GM23338 (cell line): ENCODE data around the gene HDAC9. TPM values are rescaled to one million over a fixed set of nuclear protein-coding genes. Genes with fewer than 3 reads are reported as not detected.
A peak's percentile ranks its signal among the peaks of the same experiment; 100 is the strongest.

Experiments
- ATAC-seq: fragments of 200-7000 bp; cut with Tn5 transposase; 3 replicates; pipeline ENCODE4 v1.9.1; 2020
- DNase-seq: peaks from one replicate; pipeline ENCODE4 v3.0.0-alpha.2; 2015; ENCODE audit warnings: low spot score
- H2AFZ ChIP-seq: fragments of 200-600 bp; sonication (generic); 2 replicates; pipeline ENCODE4 v1.8.0; 2016; ENCODE audit warnings: antibody characterized with exemption, mild to moderate bottlenecking, moderate library complexity
- H3F3A ChIP-seq: fragments of 200-600 bp; sonication (generic); replicated peaks from 2 replicates; pipeline ENCODE4 v1.8.0; 2017; ENCODE audit warnings: antibody characterized with exemption, mixed run types, low read depth
- H3K27ac ChIP-seq: fragments of 200-600 bp; sonication (generic); 2 replicates; pipeline ENCODE4 v1.6.1; 2016; ENCODE audit warnings: low read depth
- H3K27me3 ChIP-seq: fragments of 200-600 bp; sonication (generic); 2 replicates; pipeline ENCODE4 v1.8.0; 2016; ENCODE audit warnings: mild to moderate bottlenecking, mixed run types, moderate library complexity; ENCODE audit not compliant: insufficient read depth
- H3K36me3 ChIP-seq: fragments of 200-600 bp; sonication (generic); 2 replicates; pipeline ENCODE4 v1.8.0; 2016; ENCODE audit warnings: mild to moderate bottlenecking; ENCODE audit not compliant: insufficient read depth
- H3K4me1 ChIP-seq: fragments of 200-600 bp; sonication (generic); 2 replicates; pipeline ENCODE4 v1.8.0; 2016; ENCODE audit warnings: mild to moderate bottlenecking, moderate library complexity; ENCODE audit not compliant: insufficient read depth
- H3K4me2 ChIP-seq: fragments of 200-600 bp; sonication (generic); 2 replicates; pipeline ENCODE4 v1.7.1; 2017; ENCODE audit warnings: mixed run types
- H3K4me3 ChIP-seq: fragments of 200-600 bp; sonication (generic); 2 replicates; pipeline ENCODE4 v1.6.1; 2016; ENCODE audit warnings: mixed run types
- H3K79me2 ChIP-seq: fragments of 200-600 bp; sonication (generic); replicated peaks from 2 replicates; pipeline ENCODE4 v1.8.0; 2017; ENCODE audit warnings: mild to moderate bottlenecking; ENCODE audit not compliant: insufficient read depth
- H3K9me2 ChIP-seq: fragments of 200-600 bp; sonication (generic); 2 replicates; pipeline ENCODE4 v1.8.0; 2017; ENCODE audit not compliant: insufficient read depth
- H4K20me1 ChIP-seq: fragments of 200-600 bp; sonication (generic); replicated peaks from 2 replicates; pipeline ENCODE4 v1.8.0; 2017; ENCODE audit warnings: mild to moderate bottlenecking; ENCODE audit not compliant: insufficient read depth
- H3K27ac Mint-ChIP-seq: 2 replicates; pipeline ENCODE4 v1.8.0; 2020; ENCODE audit warnings: inconsistent platforms, mild to moderate bottlenecking, moderate library complexity, mixed read lengths
- H3K27me3 Mint-ChIP-seq: 3 replicates; pipeline ENCODE4 v1.8.0; 2022; ENCODE audit warnings: low read depth, mild to moderate bottlenecking, moderate library complexity, mixed read lengths, inconsistent platforms; ENCODE audit not compliant: insufficient read depth, poor library complexity
- H3K36me3 Mint-ChIP-seq: 3 replicates; pipeline ENCODE4 v1.8.0; 2021; ENCODE audit warnings: low read depth, mild to moderate bottlenecking, inconsistent platforms, moderate library complexity, mixed read lengths
- H3K4me1 Mint-ChIP-seq: 3 replicates; pipeline ENCODE4 v1.8.0; 2020; ENCODE audit warnings: mild to moderate bottlenecking, inconsistent platforms, mixed read lengths
- H3K4me3 Mint-ChIP-seq: 3 replicates; pipeline ENCODE4 v1.8.0; 2021; ENCODE audit warnings: moderate library complexity, mild to moderate bottlenecking, inconsistent platforms, mixed read lengths
- H3K9me3 Mint-ChIP-seq: 3 replicates; pipeline ENCODE4 v1.8.0; 2020; ENCODE audit warnings: moderate library complexity, mild to moderate bottlenecking, inconsistent platforms, mixed read lengths
- CREB1 ChIP-seq: fragments of 250-450 bp; sonication (Bioruptor Pico); IDR thresholded peaks from 2 replicates; pipeline ENCODE4 v1.5.0; 2020; ENCODE audit warnings: low read depth, mild to moderate bottlenecking, moderate library complexity
- CTCF ChIP-seq, 2 experiments: fragments of 200-600 bp in 1 of 2; sonication (generic) in 1 of 2; conservative IDR thresholded peaks; 2 replicates each; pipeline versions ENCODE4 v1.5.1 to v1.6.1; 2016 to 2017; ENCODE audit warnings: antibody characterized with exemption in 2 of 2, low read depth in 2 of 2, mild to moderate bottlenecking in 2 of 2, moderate library complexity in 1 of 2
- NANOG ChIP-seq: IDR thresholded peaks from 2 replicates; pipeline ENCODE4 v1.6.1; 2016; ENCODE audit warnings: antibody characterized with exemption, borderline replicate concordance
- STAT1 ChIP-seq: IDR thresholded peaks from one replicate; pipeline ENCODE4 v1.6.1; 2016; ENCODE audit warnings: antibody characterized with exemption; ENCODE audit not compliant: unreplicated experiment
- ZNF462 ChIP-seq: fragments of 250-450 bp; sonication (Bioruptor Pico); IDR thresholded peaks from 2 replicates; pipeline ENCODE4 v1.5.0; 2020; ENCODE audit warnings: mild to moderate bottlenecking, moderate library complexity
- polyA plus RNA-seq: library from polyadenylated mRNA; unstranded; fragments of >200 nt; fragmentation: Nextera tagmentation; extraction: Ambion mirVana; gene quantifications from 2 replicates; pipeline ENCODE4 v1.2.1, GENCODE V29; 2016
- total RNA-seq: library from RNA; depleted of rRNA; stranded (reverse); fragments of >200 nt; shearing (Covaris generic); gene quantifications from 2 replicates; pipeline ENCODE4 v1.2.3, GENCODE V29; 2014

HDAC9 gene
- total and polyA plus RNA-seq, 2 experiments from 2014 or later: 8.3 to 18.5 TPM

GRCh38 chr7:18806177-18806576, 310.6 kb downstream of the HDAC9 start:
- no peaks in the 10 kb centered on the region for H3K79me2 ChIP-seq
- H3K4me3 Mint-ChIP-seq: no peak overlapping the region
- H3K4me2 ChIP-seq: no peak overlapping the region
- no peaks in the 10 kb centered on the region for H3K27me3 Mint-ChIP-seq
- TF ChIP-seq CREB1 (CRISPR knock-in tag) (no peak), STAT1 (no peak), CTCF (conservative IDR thresholded peaks at IDR 0.05; ENCODE audit: low read depth in 2 of 2) (no peak), NANOG (no peak), ZNF462 (CRISPR knock-in tag) (peak; percentile 80; the same call in 1 of the 2 replicates)
- H3K27ac Mint-ChIP-seq: no peak overlapping the region
- no peaks in the 10 kb centered on the region for H3K27me3 ChIP-seq
- no peak overlapping the region for H3K4me3 ChIP-seq
- H3F3A ChIP-seq: no peaks in the 10 kb centered on the region
- peak; percentile 62 for DNase-seq
- no peak overlapping the region for H2AFZ ChIP-seq
- H3K27ac ChIP-seq: no peak overlapping the region
- peak; percentile 80 for ATAC-seq
- H3K9me3 Mint-ChIP-seq: no peaks in the 10 kb centered on the region
- H3K36me3 Mint-ChIP-seq: no peaks in the 10 kb centered on the region
- no peaks in the 10 kb centered on the region for H3K36me3 ChIP-seq
- H3K9me2 ChIP-seq: no peaks in the 10 kb centered on the region
- no peaks in the 10 kb centered on the region; the same call in 1 of the 2 replicates for H3K4me1 ChIP-seq
- H4K20me1 ChIP-seq: no peaks in the 10 kb centered on the region
- H3K4me1 Mint-ChIP-seq: peaks cover 18% of the 10 kb centered on the region
